Neural progenitor cell (in vitro differentiated cells): Measurements from ENCODE around the gene WDR5. TPM values are rescaled to one million over a fixed set of nuclear protein-coding genes. Genes with fewer than 3 reads are reported as not detected.

Experiments used
- DNase-seq: peaks from one replicate; pipeline ENCODE4 v3.0.0-alpha.2; 2016; ENCODE audit warnings: low spot score
- H2AFZ ChIP-seq: fragments of 200-600 bp; sonication (generic); replicated peaks from 2 replicates; pipeline ENCODE4 v1.6.1; 2016; ENCODE audit warnings: antibody characterized with exemption
- H3F3A ChIP-seq: fragments of 200-600 bp; sonication (generic); 2 replicates; pipeline ENCODE4 v1.6.1; 2016; ENCODE audit warnings: antibody characterized with exemption, low read depth
- H3K27ac ChIP-seq: fragments of 200-600 bp; sonication (generic); 2 replicates; pipeline ENCODE4 v1.5.1; 2016; ENCODE audit warnings: mild to moderate bottlenecking
- H3K27me3 ChIP-seq: fragments of 200-600 bp; sonication (generic); 2 replicates; pipeline ENCODE4 v1.6.1; 2016; ENCODE audit warnings: mild to moderate bottlenecking, moderate library complexity
- H3K36me3 ChIP-seq: fragments of 200-600 bp; sonication (generic); 2 replicates; pipeline ENCODE4 v1.5.1; 2016
- H3K4me1 ChIP-seq: fragments of 200-600 bp; sonication (generic); 2 replicates; pipeline ENCODE4 v1.6.1; 2016; ENCODE audit warnings: mixed run types
- H3K4me2 ChIP-seq: fragments of 200-600 bp; sonication (generic); 2 replicates; pipeline ENCODE4 v1.6.1; 2016
- H3K4me3 ChIP-seq: fragments of 200-600 bp; sonication (generic); 2 replicates; pipeline ENCODE4 v1.5.1; 2016
- H3K79me2 ChIP-seq: fragments of 200-600 bp; sonication (generic); 2 replicates; pipeline ENCODE4 v1.6.1; 2016; ENCODE audit warnings: low read depth
- H3K9ac ChIP-seq: fragments of 200-600 bp; sonication (generic); 2 replicates; pipeline ENCODE4 v1.6.1; 2016
- H3K9me3 ChIP-seq: fragments of 200-600 bp; sonication (generic); 2 replicates; pipeline ENCODE4 v1.5.1; 2016; ENCODE audit warnings: low read depth
- H4K20me1 ChIP-seq: fragments of 200-600 bp; sonication (generic); 2 replicates; pipeline ENCODE4 v1.6.1; 2016; ENCODE audit warnings: low read depth
- H3K27ac Mint-ChIP-seq: 3 replicates; pipeline ENCODE4 v1.8.0; 2021; ENCODE audit warnings: mixed read lengths
- H3K27me3 Mint-ChIP-seq: 2 replicates; pipeline ENCODE4 v1.8.0; 2022; ENCODE audit warnings: low read depth, mild to moderate bottlenecking, inconsistent platforms, moderate library complexity, mixed read lengths; ENCODE audit not compliant: insufficient read depth
- H3K36me3 Mint-ChIP-seq: 3 replicates; pipeline ENCODE4 v1.8.0; 2021; ENCODE audit warnings: mixed read lengths
- H3K4me1 Mint-ChIP-seq: 3 replicates; pipeline ENCODE4 v1.8.0; 2021; ENCODE audit warnings: mixed read lengths
- H3K4me3 Mint-ChIP-seq: 3 replicates; pipeline ENCODE4 v1.8.0; 2021; ENCODE audit warnings: mild to moderate bottlenecking, moderate library complexity, mixed read lengths
- H3K9me3 Mint-ChIP-seq: 3 replicates; pipeline ENCODE4 v1.8.0; 2020; ENCODE audit warnings: mixed read lengths
- CTCF ChIP-seq: fragments of 200-600 bp; sonication (generic); IDR thresholded peaks from 2 replicates; pipeline ENCODE4 v1.5.1; 2017; ENCODE audit warnings: antibody characterized with exemption, mild to moderate bottlenecking
- EZH2 ChIP-seq: fragments of 200-600 bp; sonication (generic); IDR thresholded peaks from 2 replicates; pipeline ENCODE4 v1.6.1; 2017; ENCODE audit warnings: antibody characterized with exemption, mild to moderate bottlenecking, moderate library complexity
- EZH2phosphoT487 ChIP-seq: fragments of 200-600 bp; sonication (generic); IDR thresholded peaks from 2 replicates; pipeline ENCODE4 v1.6.1; 2017; ENCODE audit warnings: antibody characterized with exemption
- total RNA-seq: library from RNA; depleted of rRNA; stranded (reverse); fragments of >200 nt; gene quantifications from 2 replicates; pipeline ENCODE4 v1.2.3, GENCODE V29; 2015; ENCODE audit warnings: low replicate concordance

The WDR5 gene
- total RNA-seq, 1 donor from 2014 or later: 26.7 TPM

- Mint-ChIP-seq H3K27me3 (peaks cover 5% of the 10 kb centered on the region), H3K4me3 (peak overlapping the region; percentile 88), H3K4me1 (peaks cover 44% of the 10 kb centered on the region), H3K9me3 (no peaks in the 10 kb centered on the region), H3K36me3 (peaks cover 3% of the 10 kb centered on the region), H3K27ac (peak overlapping the region; percentile 82)
- Histone ChIP-seq H3K36me3 (no peaks in the 10 kb centered on the region), H3K27me3 (no peaks in the 10 kb centered on the region), H3K9me3 (no peaks in the 10 kb centered on the region), H3K4me2 (peak overlapping the region; percentile 94), H4K20me1 (peaks cover 37% of the 10 kb centered on the region), H3K4me1 (peaks cover 52% of the 10 kb centered on the region), H3K79me2 (peaks cover 38% of the 10 kb centered on the region), H3F3A (peaks cover 29% of the 10 kb centered on the region), H3K27ac (peak overlapping the region; percentile 11), H3K4me3 (peak overlapping the region; percentile 96), H3K9ac (peak overlapping the region; percentile 48), H2AFZ (peak overlapping the region; percentile 100)
- no peak for DNase-seq
- no peak for TF ChIP-seq EZH2
- no peak for TF ChIP-seq EZH2phosphoT487
- no peak for TF ChIP-seq CTCF
Measured at GRCh38 chr9:134134949-134135342, 936 bp upstream of the WDR5 start.

- Histone ChIP-seq H3K9ac (peak overlapping the region; percentile 68), H3K4me2 (peak overlapping the region; percentile 96), H3K9me3 (no peaks in the 10 kb centered on the region), H3K27me3 (no peaks in the 10 kb centered on the region), H3K4me1 (peaks cover 40% of the 10 kb centered on the region), H4K20me1 (peaks cover 49% of the 10 kb centered on the region), H3K4me3 (peak overlapping the region; percentile 96), H3K79me2 (peaks cover 52% of the 10 kb centered on the region), H3K27ac (no peak overlapping the region), H2AFZ (no peak overlapping the region), H3K36me3 (no peaks in the 10 kb centered on the region), H3F3A (peaks cover 16% of the 10 kb centered on the region)
- DNase-seq: peak; percentile 63
- Mint-ChIP-seq H3K27me3 (peaks cover 3% of the 10 kb centered on the region), H3K4me3 (peak overlapping the region; percentile 95), H3K27ac (peak overlapping the region; percentile 69), H3K9me3 (no peaks in the 10 kb centered on the region), H3K4me1 (peaks cover 38% of the 10 kb centered on the region), H3K36me3 (peaks cover 11% of the 10 kb centered on the region)
- TF ChIP-seq CTCF: no peak
- TF ChIP-seq EZH2phosphoT487: no peak
- TF ChIP-seq EZH2: no peak
Measured at GRCh38 chr9:134136118-134136995, 475 bp downstream of the WDR5 start.

- Histone ChIP-seq H3K4me2 (peak overlapping the region; percentile 96), H4K20me1 (peaks cover 49% of the 10 kb centered on the region), H3K9me3 (no peaks in the 10 kb centered on the region), H3K27ac (no peak overlapping the region), H3K4me1 (peaks cover 36% of the 10 kb centered on the region), H3K9ac (peak overlapping the region; percentile 68), H3K79me2 (peaks cover 52% of the 10 kb centered on the region), H3K4me3 (peak overlapping the region; percentile 96), H3K36me3 (no peaks in the 10 kb centered on the region), H3F3A (peaks cover 10% of the 10 kb centered on the region), H2AFZ (no peak overlapping the region), H3K27me3 (no peaks in the 10 kb centered on the region)
- H3K4me1 Mint-ChIP-seq: peaks cover 33% of the 10 kb centered on the region
- TF ChIP-seq EZH2: no peak
- no peak for TF ChIP-seq CTCF
- no peak for TF ChIP-seq EZH2phosphoT487
- peak; percentile 36 for DNase-seq
- H3K9me3 Mint-ChIP-seq: no peaks in the 10 kb centered on the region
- no peak overlapping the region for H3K27ac Mint-ChIP-seq
- H3K36me3 Mint-ChIP-seq: peaks cover 16% of the 10 kb centered on the region
- H3K4me3 Mint-ChIP-seq: peak overlapping the region; percentile 95
- H3K27me3 Mint-ChIP-seq: peaks cover 3% of the 10 kb centered on the region
Measured at GRCh38 chr9:134136996-134137299, 1.1 kb downstream of the WDR5 start.
